Embryonic facial prominence (tissue), 1 donor: ENCODE data around the gene AAGAB.
"Not testable (repeated sequence)": the region's sequence is repeated elsewhere in the genome, so short reads cannot be mapped to it uniquely, and the experiment has no call there.

Source experiments
- DNase-seq: peaks from one replicate; pipeline ENCODE4 v3.0.0-alpha.2; 2016; ENCODE audit errors: extremely low spot score

AAGAB gene

DNA sequence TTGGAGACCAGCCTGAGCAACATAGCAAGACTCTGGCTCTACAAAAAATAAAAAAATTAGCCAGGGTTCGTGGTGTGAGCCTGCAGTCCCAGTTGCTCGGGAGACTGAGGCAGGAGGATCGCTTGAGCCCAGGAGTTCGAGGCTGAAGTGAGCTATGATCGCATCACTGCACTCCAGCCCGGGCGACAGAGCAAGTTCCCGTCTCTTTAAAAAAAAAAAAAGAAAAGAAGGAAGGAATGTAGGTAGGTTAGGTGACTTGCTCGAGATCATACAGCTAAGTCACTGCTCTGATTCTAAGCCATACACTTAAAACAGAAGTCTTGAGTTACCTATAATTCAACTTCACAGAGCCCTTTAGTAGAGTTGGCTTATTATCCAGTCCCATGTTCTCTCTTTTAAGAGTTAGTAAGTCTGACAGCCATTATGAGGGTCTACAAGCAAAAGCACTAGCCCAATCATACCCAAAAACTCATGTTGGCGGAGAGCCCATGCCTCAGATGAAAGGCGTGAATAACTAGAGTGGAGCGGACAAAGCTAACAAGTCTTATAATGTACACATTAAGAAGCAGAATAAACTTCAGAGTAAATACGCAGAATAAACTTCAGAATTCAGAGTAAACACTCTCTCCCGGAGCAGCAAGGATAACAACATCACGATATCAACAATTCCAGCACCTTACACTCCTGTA is 768 bp downstream of the AAGAB start:
- DNase-seq, result no peak

- DNase-seq, result no peak
Observed at GRCh38 chr15:67253101-67253500, 1.4 kb downstream of the AAGAB start.

DNA sequence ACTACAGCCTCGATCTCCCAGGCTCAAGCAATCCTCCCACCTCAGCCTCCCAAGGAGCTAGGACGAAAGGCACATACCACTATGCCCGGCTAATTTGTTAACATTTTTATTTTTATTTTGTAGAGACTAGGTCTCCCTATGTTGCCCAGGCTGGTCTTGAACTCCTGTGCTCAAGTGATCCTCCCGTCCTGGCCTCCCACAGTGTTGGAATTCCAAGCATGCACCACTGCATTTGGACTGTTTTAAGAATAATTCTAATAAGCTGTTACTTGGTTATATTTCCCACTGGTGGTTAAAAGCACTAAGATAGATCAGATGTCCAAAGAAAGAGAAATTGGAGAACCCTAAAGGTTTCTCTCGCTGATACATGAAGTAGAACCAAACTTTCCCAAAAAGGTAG is 3.1 kb downstream of the AAGAB start:
- no peak for DNase-seq

- no peak for DNase-seq
Observed at GRCh38 chr15:67249830-67250229, 4.6 kb downstream of the AAGAB start.

- no peak for DNase-seq
Observed at GRCh38 chr15:67248011-67248505, 6.4 kb downstream of the AAGAB start.

GRCh38 chr15:67246606-67247005 is 7.9 kb downstream of the AAGAB start:
- not testable (repeated sequence) for DNase-seq

DNA sequence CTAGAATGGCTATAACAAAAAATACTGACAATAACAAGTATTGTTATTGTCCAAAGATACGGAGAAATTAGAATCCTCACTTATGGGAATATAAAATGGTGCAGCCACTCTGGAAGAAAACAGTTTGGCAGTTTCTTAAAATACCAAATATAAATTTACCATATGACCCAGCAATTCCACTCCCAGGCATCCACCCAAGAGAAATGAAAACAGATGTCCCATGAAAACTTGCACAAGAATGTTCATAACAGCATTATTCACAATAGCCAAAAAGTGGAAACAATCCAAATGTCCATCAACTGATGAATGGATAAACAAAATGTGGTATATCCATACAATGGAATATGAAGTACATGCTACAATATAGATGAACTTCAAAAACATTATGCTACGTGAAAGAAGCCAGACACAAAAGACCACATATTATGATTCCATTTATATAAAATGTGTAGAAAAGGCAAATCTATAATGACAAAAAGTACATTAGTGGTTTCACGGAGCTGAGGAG is 9.4 kb downstream of the AAGAB start:
- no peak for DNase-seq

DNA sequence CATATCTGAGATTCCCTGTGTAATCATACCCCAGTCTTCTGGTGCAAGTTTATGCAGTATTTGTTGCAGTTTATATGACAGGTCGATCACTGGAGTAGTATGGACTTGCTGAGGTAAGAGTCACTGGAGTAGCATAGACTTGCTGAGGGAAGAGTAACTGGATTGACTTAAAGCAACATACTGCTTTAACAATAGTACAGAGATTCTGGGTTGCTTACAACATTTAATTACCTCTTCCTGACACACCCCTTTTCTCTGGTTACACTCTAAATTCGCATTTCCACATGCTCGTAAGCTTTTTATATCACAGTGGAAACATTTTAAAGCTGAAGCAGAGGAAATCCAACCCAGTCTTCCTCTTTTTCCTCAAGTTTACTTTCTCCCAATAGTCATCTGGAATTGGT is 11.8 kb downstream of the AAGAB start:
- peak; percentile 34 for DNase-seq

DNA sequence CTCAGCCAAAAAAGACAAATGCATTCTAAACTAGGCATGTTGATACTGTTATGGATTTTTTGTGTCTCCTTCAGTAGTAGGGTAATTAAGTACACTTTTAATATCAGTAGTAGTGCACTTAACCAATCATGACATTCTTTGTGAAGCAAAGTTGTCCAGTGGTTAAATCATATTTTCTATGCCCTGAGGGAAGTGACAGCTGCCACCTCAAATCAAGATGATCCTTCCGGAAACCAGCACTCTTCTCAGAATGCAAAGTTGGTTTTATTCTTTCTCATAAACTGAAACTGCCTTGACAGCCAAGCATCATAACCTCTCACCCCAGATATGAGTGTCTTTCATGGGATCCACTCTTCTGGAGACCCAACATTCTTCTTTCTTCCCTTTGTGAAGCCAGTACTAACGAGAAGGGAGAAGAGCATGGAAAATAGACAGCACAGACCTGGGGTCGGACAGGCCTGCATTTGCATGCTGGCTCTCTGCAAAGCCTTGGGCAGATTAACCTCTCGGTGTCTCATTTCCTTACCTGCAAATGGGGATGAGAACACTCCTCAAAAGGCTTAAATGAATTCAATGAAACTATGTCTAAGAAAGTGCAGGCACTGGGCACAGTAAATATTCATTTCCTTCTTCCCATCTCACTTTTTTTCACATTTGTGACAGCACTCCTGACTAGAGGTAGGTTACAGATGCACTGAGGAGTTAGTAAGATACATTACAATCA is 13.2 kb downstream of the AAGAB start:
- no peak for DNase-seq

- DNase-seq, result no peak
Observed at GRCh38 chr15:67240235-67241131, 14.0 kb downstream of the AAGAB start.

GRCh38 chr15:67232591-67232990 is 21.9 kb downstream of the AAGAB start:
- no peak for DNase-seq

DNA sequence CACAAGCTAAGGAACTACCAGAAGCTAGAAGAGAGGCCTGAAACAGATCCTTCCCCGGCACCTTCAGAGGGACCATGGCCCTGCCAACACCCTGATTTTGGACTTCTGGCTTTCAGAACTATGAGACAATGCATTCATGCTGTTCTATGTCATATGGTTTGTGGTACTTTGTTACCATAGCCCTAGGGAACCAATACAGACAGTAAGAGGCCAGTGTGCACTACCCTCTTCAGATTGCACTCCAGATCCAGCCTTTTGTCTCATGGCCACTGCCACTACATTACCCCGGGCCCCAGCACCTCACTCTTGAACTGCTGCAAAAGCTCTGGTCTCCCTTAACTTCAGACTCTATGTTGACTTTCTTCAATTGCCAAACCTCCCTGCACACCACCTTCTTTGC is 24.0 kb downstream of the AAGAB start:
- no peak for DNase-seq

DNA sequence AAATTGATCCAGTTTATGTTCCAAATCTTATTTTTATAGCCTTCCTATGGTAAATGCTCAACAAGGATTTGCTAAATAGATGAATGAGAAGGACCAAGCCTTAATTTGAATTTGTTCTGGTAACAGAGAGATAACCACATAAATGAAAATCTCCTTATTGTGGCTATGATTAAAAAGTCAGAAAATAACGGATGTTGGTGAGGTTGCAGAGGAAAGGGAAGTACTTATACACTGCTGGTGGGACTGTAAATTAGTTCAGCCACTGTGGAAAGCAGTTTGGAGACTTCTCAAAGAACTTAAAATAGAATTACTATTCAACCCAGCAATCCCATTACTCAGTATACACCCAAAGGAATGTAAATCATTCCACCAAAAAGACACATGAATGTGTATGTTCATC is 26.2 kb downstream of the AAGAB start:
- no peak for DNase-seq

GRCh38 chr15:67227846-67228245 is 26.6 kb downstream of the AAGAB start:
- DNase-seq, result no peak

- DNase-seq, result no peak
Observed at GRCh38 chr15:67227431-67227830, 27.0 kb downstream of the AAGAB start.

GRCh38 chr15:67225336-67225735 is 29.1 kb downstream of the AAGAB start:
- no peak for DNase-seq

DNA sequence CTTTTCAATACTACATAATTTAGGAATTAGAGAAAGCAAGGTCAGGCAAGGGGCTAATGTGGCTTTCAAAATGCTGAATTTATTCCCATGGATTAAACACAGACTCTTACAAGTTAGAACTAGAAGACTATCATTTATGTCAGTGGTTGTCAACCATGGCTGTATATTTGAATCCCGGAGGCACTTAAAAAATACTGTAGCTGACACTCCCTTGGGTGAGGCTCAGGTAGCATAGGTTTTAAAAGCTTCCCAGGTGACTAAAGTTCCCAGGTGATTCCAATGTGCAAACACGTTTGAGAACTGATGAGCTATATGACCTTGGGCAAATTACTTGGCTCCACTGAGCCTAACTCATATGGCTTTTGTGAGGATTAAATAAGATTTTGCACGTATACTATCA is 29.6 kb downstream of the AAGAB start:
- DNase-seq, result no peak

- DNase-seq, result no peak
Observed at GRCh38 chr15:67219288-67219687, 35.2 kb downstream of the AAGAB start.

GRCh38 chr15:67218428-67218827 is 36.0 kb downstream of the AAGAB start:
- no peak for DNase-seq

GRCh38 chr15:67216859-67217258 is 37.6 kb downstream of the AAGAB start:
- no peak for DNase-seq

- no peak for DNase-seq
Observed at GRCh38 chr15:67215102-67215501, 39.4 kb downstream of the AAGAB start.
